MV-4-11 (cell line): ENCODE data around the gene IL1R1.
A peak's percentile ranks its signal among the peaks of the same experiment; 100 is the strongest.

Experiments used
- DNase-seq: peaks from one replicate; lab custom pipeline; 2025; lab: John Stamatoyannopoulos, UW

Gene IL1R1

GRCh38 chr2:102176172-102176571 is 33.6 kb downstream of the IL1R1 start:
- DNase-seq = no peak

GRCh38 chr2:102177814-102178478 is 35.4 kb downstream of the IL1R1 start:
- no peak for DNase-seq

GRCh38 chr2:102179061-102179460 is 36.5 kb downstream of the IL1R1 start:
- no peak for DNase-seq

GRCh38 chr2:102179788-102180686 is 37.5 kb downstream of the IL1R1 start:
- DNase-seq = no peak

GRCh38 chr2:102180687-102180999 is 38.1 kb downstream of the IL1R1 start:
- DNase-seq = no peak

GRCh38 chr2:102181376-102181775 is 38.8 kb downstream of the IL1R1 start:
- no peak for DNase-seq

GRCh38 chr2:102181919-102182635 is 39.5 kb downstream of the IL1R1 start:
- DNase-seq = no peak

GRCh38 chr2:102184018-102184417 is 41.5 kb downstream of the IL1R1 start:
- no peak for DNase-seq

GRCh38 chr2:102184568-102184967 is 42.0 kb downstream of the IL1R1 start:
- no peak for DNase-seq

- no peak for DNase-seq
These were observed 42.8 kb downstream of the IL1R1 start for GRCh38 chr2:102185347-102185746.

- DNase-seq = no peak
These were observed 44.4 kb downstream of the IL1R1 start, which contains the start of gene IL1RL2 for GRCh38 chr2:102186791-102187495. TSS of gene IL1RL2 (plus strand) at chr2:102187023. CDS start at chr2:102187868, 845 bp downstream.

GRCh38 chr2:102187496-102188150 is 45.1 kb downstream of the IL1R1 start:
- DNase-seq = peak; percentile 5

- no peak for DNase-seq
These were observed 48.0 kb downstream of the IL1R1 start for GRCh38 chr2:102190430-102191107.

- no peak for DNase-seq
These were observed 49.0 kb downstream of the IL1R1 start for GRCh38 chr2:102191501-102191900.

GRCh38 chr2:102193074-102193473 is 50.5 kb downstream of the IL1R1 start:
- DNase-seq = no peak

- no peak for DNase-seq
These were observed 52.2 kb downstream of the IL1R1 start for GRCh38 chr2:102194609-102195268.

- DNase-seq = no peak
These were observed 55.0 kb downstream of the IL1R1 start for GRCh38 chr2:102197389-102198137.

- DNase-seq = no peak
These were observed 58.0 kb downstream of the IL1R1 start for GRCh38 chr2:102200539-102200938.

GRCh38 chr2:102204638-102205037 is 62.1 kb downstream of the IL1R1 start:
- DNase-seq = no peak
